Adipocyte (in vitro differentiated cells): ENCODE data around the gene RAPGEF3.
A peak's percentile ranks its signal among the peaks of the same experiment; 100 is the strongest.

Experiments used
- DNase-seq: peaks from one replicate; pipeline ENCODE4 v3.0.0-alpha.2; 2015; ENCODE audit warnings: low read depth
- H3K27me3 ChIP-seq: replicated peaks from 2 replicates; pipeline ENCODE4 v1.7.0; 2013; ENCODE audit warnings: mild to moderate bottlenecking, low read length, moderate library complexity; ENCODE audit not compliant: control insufficient read depth, insufficient read depth
- H3K36me3 ChIP-seq: 2 replicates; pipeline ENCODE4 v1.7.0; 2013; ENCODE audit warnings: low read length, mild to moderate bottlenecking, moderate library complexity; ENCODE audit not compliant: control insufficient read depth, insufficient read depth, severe bottlenecking
- H3K4me1 ChIP-seq: 2 replicates; pipeline ENCODE4 v1.7.0; 2013; ENCODE audit warnings: mild to moderate bottlenecking, low read length, moderate library complexity; ENCODE audit not compliant: control insufficient read depth, insufficient read depth
- H3K4me3 ChIP-seq: 2 replicates; pipeline ENCODE4 v1.7.0; 2013; ENCODE audit warnings: mild to moderate bottlenecking, low read length, moderate library complexity
- H3K9ac ChIP-seq: 2 replicates; pipeline ENCODE4 v1.7.0; 2013; ENCODE audit warnings: mild to moderate bottlenecking, low read length, moderate library complexity
- H3K9me3 ChIP-seq: 2 replicates; pipeline ENCODE4 v1.7.0; 2013; ENCODE audit warnings: mild to moderate bottlenecking, low read length, moderate library complexity; ENCODE audit not compliant: control insufficient read depth

The RAPGEF3 gene

GRCh38 chr12:47722136-47722834 is 36.4 kb downstream of the RAPGEF3 start:
- Histone ChIP-seq H3K4me3 (no peak overlapping the region), H3K27me3 (no peaks in the 10 kb centered on the region), H3K9ac (no peak overlapping the region), H3K36me3 (no peaks in the 10 kb centered on the region), H3K4me1 (peaks cover 31% of the 10 kb centered on the region), H3K9me3 (no peaks in the 10 kb centered on the region)
- no peak for DNase-seq

GRCh38 chr12:47721431-47721973 is 37.2 kb downstream of the RAPGEF3 start:
- Histone ChIP-seq H3K4me1 (peaks cover 28% of the 10 kb centered on the region), H3K9ac (no peak overlapping the region), H3K9me3 (no peaks in the 10 kb centered on the region), H3K4me3 (no peak overlapping the region), H3K36me3 (no peaks in the 10 kb centered on the region), H3K27me3 (no peaks in the 10 kb centered on the region)
- DNase-seq = no peak

- H3K4me3 ChIP-seq = no peak overlapping the region
- no peaks in the 10 kb centered on the region for H3K27me3 ChIP-seq
- peak overlapping the region; percentile 75 for H3K9ac ChIP-seq
- H3K4me1 ChIP-seq = peaks cover 28% of the 10 kb centered on the region
- no peak for DNase-seq
- no peaks in the 10 kb centered on the region for H3K36me3 ChIP-seq
- no peaks in the 10 kb centered on the region for H3K9me3 ChIP-seq
Measured at GRCh38 chr12:47718531-47718930, 40.1 kb downstream of the RAPGEF3 start.

GRCh38 chr12:47717443-47718193 is 41.1 kb downstream of the RAPGEF3 start:
- no peaks in the 10 kb centered on the region for H3K27me3 ChIP-seq
- peak; percentile 93 for DNase-seq
- H3K36me3 ChIP-seq = no peaks in the 10 kb centered on the region
- peak overlapping the region; percentile 75 for H3K9ac ChIP-seq
- H3K4me3 ChIP-seq = no peak overlapping the region
- no peaks in the 10 kb centered on the region for H3K9me3 ChIP-seq
- peaks cover 28% of the 10 kb centered on the region for H3K4me1 ChIP-seq

GRCh38 chr12:47717046-47717442 is 41.6 kb downstream of the RAPGEF3 start:
- H3K36me3 ChIP-seq = no peaks in the 10 kb centered on the region
- H3K27me3 ChIP-seq = no peaks in the 10 kb centered on the region
- DNase-seq = no peak
- peak overlapping the region; percentile 75 for H3K9ac ChIP-seq
- no peaks in the 10 kb centered on the region for H3K9me3 ChIP-seq
- H3K4me1 ChIP-seq = peaks cover 28% of the 10 kb centered on the region
- H3K4me3 ChIP-seq = no peak overlapping the region

GRCh38 chr12:47715877-47716548 is 42.7 kb downstream of the RAPGEF3 start:
- Histone ChIP-seq H3K4me1 (peaks cover 28% of the 10 kb centered on the region), H3K9ac (peak overlapping the region; percentile 66), H3K9me3 (no peaks in the 10 kb centered on the region), H3K36me3 (no peaks in the 10 kb centered on the region), H3K4me3 (peak overlapping the region; percentile 70), H3K27me3 (no peaks in the 10 kb centered on the region)
- no peak for DNase-seq

- peak overlapping the region; percentile 66 for H3K9ac ChIP-seq
- no peaks in the 10 kb centered on the region for H3K27me3 ChIP-seq
- peak overlapping the region; percentile 70 for H3K4me3 ChIP-seq
- no peaks in the 10 kb centered on the region for H3K9me3 ChIP-seq
- DNase-seq = peak; percentile 92
- H3K36me3 ChIP-seq = no peaks in the 10 kb centered on the region
- peaks cover 28% of the 10 kb centered on the region for H3K4me1 ChIP-seq
Measured at GRCh38 chr12:47715393-47715876, 43.2 kb downstream of the RAPGEF3 start.

GRCh38 chr12:47714826-47715386 is 43.8 kb downstream of the RAPGEF3 start:
- peak overlapping the region; percentile 66 for H3K9ac ChIP-seq
- no peaks in the 10 kb centered on the region for H3K27me3 ChIP-seq
- DNase-seq = no peak
- peaks cover 28% of the 10 kb centered on the region for H3K4me1 ChIP-seq
- no peak overlapping the region for H3K4me3 ChIP-seq
- no peaks in the 10 kb centered on the region for H3K36me3 ChIP-seq
- H3K9me3 ChIP-seq = no peaks in the 10 kb centered on the region

GRCh38 chr12:47712171-47712570 is 46.5 kb downstream of the RAPGEF3 start:
- Histone ChIP-seq H3K4me1 (peaks cover 22% of the 10 kb centered on the region), H3K27me3 (no peaks in the 10 kb centered on the region), H3K9ac (no peak overlapping the region), H3K9me3 (no peaks in the 10 kb centered on the region), H3K36me3 (no peaks in the 10 kb centered on the region), H3K4me3 (no peak overlapping the region)
- DNase-seq = no peak

- no peaks in the 10 kb centered on the region for H3K36me3 ChIP-seq
- H3K9ac ChIP-seq = no peak overlapping the region
- no peak overlapping the region for H3K4me3 ChIP-seq
- no peaks in the 10 kb centered on the region for H3K9me3 ChIP-seq
- H3K27me3 ChIP-seq = no peaks in the 10 kb centered on the region
- peaks cover 20% of the 10 kb centered on the region for H3K4me1 ChIP-seq
- DNase-seq = no peak
Measured at GRCh38 chr12:47711448-47711847, 47.2 kb downstream of the RAPGEF3 start.

- DNase-seq = no peak
- H3K9me3 ChIP-seq = no peaks in the 10 kb centered on the region
Measured at GRCh38 chr12:47710278-47710677, 48.4 kb downstream of the RAPGEF3 start.

More at GRCh38 chr12:47710278-47710677, 48.4 kb downstream of the RAPGEF3 start:
- no peaks in the 10 kb centered on the region for H3K36me3 ChIP-seq
- H3K9ac ChIP-seq = no peak overlapping the region
- no peak overlapping the region for H3K4me3 ChIP-seq
- H3K4me1 ChIP-seq = peaks cover 13% of the 10 kb centered on the region
- no peaks in the 10 kb centered on the region for H3K27me3 ChIP-seq
